NCI-H345 treated with DMSO at 0.1 percent for 48 hours (cell line): ENCODE measurements around the gene CAMK2A.

ENCODE experiments used
- DNase-seq: peaks from one replicate; lab custom pipeline; 2025; ENCODE audit not compliant: unreplicated experiment; lab: John Stamatoyannopoulos, UW

The CAMK2A gene

GRCh38 chr5:150279330-150280020, 10.1 kb downstream of the CAMK2A start:
- DNase-seq, result peak; percentile 37

- DNase-seq, result no peak
Observed at GRCh38 chr5:150278916-150279315, 10.7 kb downstream of the CAMK2A start.

GRCh38 chr5:150278046-150278730, 11.4 kb downstream of the CAMK2A start:
- DNase-seq, result no peak

GRCh38 chr5:150277043-150277442, 12.5 kb downstream of the CAMK2A start:
- no peak for DNase-seq

GRCh38 chr5:150274811-150275210, 14.8 kb downstream of the CAMK2A start:
- DNase-seq, result no peak

GRCh38 chr5:150272531-150272930, 17.0 kb downstream of the CAMK2A start:
- no peak for DNase-seq

- no peak for DNase-seq
Observed at GRCh38 chr5:150271923-150272322, 17.6 kb downstream of the CAMK2A start.

GRCh38 chr5:150271296-150271692, 18.3 kb downstream of the CAMK2A start:
- no peak for DNase-seq

- DNase-seq, result no peak
Observed at GRCh38 chr5:150270541-150271295, 18.9 kb downstream of the CAMK2A start.

- peak; percentile 14 for DNase-seq
Observed at GRCh38 chr5:150266871-150267291, 22.7 kb downstream of the CAMK2A start.

- no peak for DNase-seq
Observed at GRCh38 chr5:150265870-150266383, 23.6 kb downstream of the CAMK2A start.

- no peak for DNase-seq
Observed at GRCh38 chr5:150264667-150265603, 24.6 kb downstream of the CAMK2A start.

GRCh38 chr5:150263801-150264621, 25.6 kb downstream of the CAMK2A start:
- DNase-seq, result no peak

GRCh38 chr5:150263375-150263775, 26.2 kb downstream of the CAMK2A start:
- DNase-seq, result no peak

GRCh38 chr5:150262502-150262901, 27.1 kb downstream of the CAMK2A start:
- DNase-seq, result no peak

- DNase-seq, result no peak
Observed at GRCh38 chr5:150261231-150261630, 28.3 kb downstream of the CAMK2A start.

- peak; percentile 5 for DNase-seq
Observed at GRCh38 chr5:150258130-150258529, 31.4 kb downstream of the CAMK2A start.

- no peak for DNase-seq
Observed at GRCh38 chr5:150257424-150257823, 32.1 kb downstream of the CAMK2A start.

GRCh38 chr5:150256410-150257064, 33.0 kb downstream of the CAMK2A start:
- no peak for DNase-seq
